Endothelial cell of umbilical vein (primary cell): ENCODE measurements around the gene DDX52.

ENCODE experiments used
- EZH2 ChIP-seq: IDR thresholded peaks from 2 replicates; pipeline ENCODE4 v1.6.1; 2012; ENCODE audit warnings: borderline replicate concordance, low read depth, mild to moderate bottlenecking, moderate library complexity, low read length, inconsistent platforms; ENCODE audit not compliant: severe bottlenecking
- FOS ChIP-seq: IDR thresholded peaks from 2 replicates; pipeline ENCODE4 v1.6.1; 2011; ENCODE audit warnings: mild to moderate bottlenecking, low read length, moderate library complexity, borderline replicate concordance; ENCODE audit not compliant: insufficient read depth
- GATA2 ChIP-seq: IDR thresholded peaks from 2 replicates; pipeline ENCODE4 v1.7.0; 2011; ENCODE audit warnings: low read depth, mild to moderate bottlenecking, moderate library complexity, mixed read lengths, low read length; ENCODE audit not compliant: insufficient read length, insufficient read depth
- JUN ChIP-seq: IDR thresholded peaks from 2 replicates; pipeline ENCODE4 v1.6.1; 2011; ENCODE audit warnings: borderline replicate concordance, low read depth; ENCODE audit not compliant: insufficient read length, insufficient read depth
- MYC ChIP-seq: IDR thresholded peaks from one replicate; pipeline ENCODE4 v1.6.1; 2011; ENCODE audit warnings: mild to moderate bottlenecking, low read depth, low read length
- POLR2A ChIP-seq: IDR thresholded peaks from 2 replicates; pipeline ENCODE4 v1.6.1; 2012; ENCODE audit warnings: low read depth, mild to moderate bottlenecking, control low read depth, low read length
- POLR2AphosphoS5 ChIP-seq: IDR thresholded peaks from 2 replicates; pipeline ENCODE4 v1.6.1; 2012; ENCODE audit warnings: low read depth, mild to moderate bottlenecking, control low read depth, low read length, moderate library complexity; ENCODE audit not compliant: insufficient read depth
- TF ChIP-seq, protein P1 (sequence below), 2 donors: IDR thresholded peaks; 1 replicate in 1 of 2; 2 replicates in 1 of 2; pipeline ENCODE4 v1.5.1; 2011; ENCODE audit warnings: low read length in 2 of 2, mild to moderate bottlenecking in 2 of 2, moderate library complexity in 2 of 2, control low read depth in 1 of 2, inconsistent platforms in 1 of 2, low read depth in 1 of 2; ENCODE audit not compliant: insufficient read depth in 1 of 2; ENCODE audit errors: extremely low read depth in 1 of 2
- TF ChIP-seq, protein P2 (sequence below): IDR thresholded peaks from 2 replicates; pipeline ENCODE4 v1.6.1; 2011; ENCODE audit not compliant: insufficient read depth, insufficient read length

- TF ChIP-seq FOS (no peak), EZH2 (no peak), JUN (no peak), POLR2A (no peak), GATA2 (no peak), POLR2AphosphoS5 (no peak), MYC (no peak)
- TF ChIP-seq, protein P1, sequence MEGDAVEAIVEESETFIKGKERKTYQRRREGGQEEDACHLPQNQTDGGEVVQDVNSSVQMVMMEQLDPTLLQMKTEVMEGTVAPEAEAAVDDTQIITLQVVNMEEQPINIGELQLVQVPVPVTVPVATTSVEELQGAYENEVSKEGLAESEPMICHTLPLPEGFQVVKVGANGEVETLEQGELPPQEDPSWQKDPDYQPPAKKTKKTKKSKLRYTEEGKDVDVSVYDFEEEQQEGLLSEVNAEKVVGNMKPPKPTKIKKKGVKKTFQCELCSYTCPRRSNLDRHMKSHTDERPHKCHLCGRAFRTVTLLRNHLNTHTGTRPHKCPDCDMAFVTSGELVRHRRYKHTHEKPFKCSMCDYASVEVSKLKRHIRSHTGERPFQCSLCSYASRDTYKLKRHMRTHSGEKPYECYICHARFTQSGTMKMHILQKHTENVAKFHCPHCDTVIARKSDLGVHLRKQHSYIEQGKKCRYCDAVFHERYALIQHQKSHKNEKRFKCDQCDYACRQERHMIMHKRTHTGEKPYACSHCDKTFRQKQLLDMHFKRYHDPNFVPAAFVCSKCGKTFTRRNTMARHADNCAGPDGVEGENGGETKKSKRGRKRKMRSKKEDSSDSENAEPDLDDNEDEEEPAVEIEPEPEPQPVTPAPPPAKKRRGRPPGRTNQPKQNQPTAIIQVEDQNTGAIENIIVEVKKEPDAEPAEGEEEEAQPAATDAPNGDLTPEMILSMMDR (IDR thresholded peaks at IDR 0.05; ENCODE audit: extremely low read depth in 1 of 2, insufficient read depth in 1 of 2, low read depth in 1 of 2, low read length in 2 of 2), result no peak
- TF ChIP-seq, protein P2, sequence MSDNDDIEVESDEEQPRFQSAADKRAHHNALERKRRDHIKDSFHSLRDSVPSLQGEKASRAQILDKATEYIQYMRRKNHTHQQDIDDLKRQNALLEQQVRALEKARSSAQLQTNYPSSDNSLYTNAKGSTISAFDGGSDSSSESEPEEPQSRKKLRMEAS, result no peak
Measured at GRCh38 chr17:37585066-37585465, 58.2 kb downstream of the DDX52 start.
